Peyer's patch (tissue), 4 donors: ENCODE measurements around the gene TRIP4. TPM values are rescaled to one million over a fixed set of nuclear protein-coding genes. Genes with fewer than 3 reads are reported as not detected.
A peak's percentile ranks its signal among the peaks of the same experiment; 100 is the strongest.

Experiments used
- DNase-seq, 3 donors: peaks; one replicate each; pipeline ENCODE4 v3.0.0-alpha.2; 2017 to 2019
- H3K27ac ChIP-seq, 4 donors: fragments of 200-600 bp; sonication (generic); one replicate each; pipeline ENCODE4 v1.5.1; 2016 to 2019
- H3K27me3 ChIP-seq, 2 donors: fragments of 200-600 bp; sonication (generic); one replicate each; pipeline ENCODE4 v1.5.1; 2019
- H3K36me3 ChIP-seq, 3 donors: fragments of 200-600 bp; sonication (generic); one replicate each; pipeline ENCODE4 v1.5.1; 2016 to 2019
- H3K4me1 ChIP-seq, 4 donors: fragments of 200-600 bp; sonication (generic); one replicate each; pipeline ENCODE4 v1.5.1; 2016 to 2019
- H3K4me3 ChIP-seq, 4 donors: fragments of 200-600 bp; sonication (generic); 1 replicate in 3 of 4; 2 replicates in 1 of 4; pipeline ENCODE4 v1.5.1; 2016 to 2019; ENCODE audit warnings: mild to moderate bottlenecking in 1 of 4
- H3K9me3 ChIP-seq, 4 donors: fragments of 200-600 bp; sonication (generic); one replicate each; pipeline ENCODE4 v1.5.1; 2016 to 2019; ENCODE audit warnings: mild to moderate bottlenecking in 1 of 4
- POLR2A ChIP-seq, 2 donors: fragments of 450-650 bp; IDR thresholded peaks; one replicate each; pipeline ENCODE4 v1.5.1; 2017; ENCODE audit warnings: antibody characterized with exemption in 2 of 2, mild to moderate bottlenecking in 2 of 2, moderate library complexity in 2 of 2
- total RNA-seq, 4 donors: library from RNA; depleted of rRNA; stranded (reverse); fragments of >200 nt; gene quantifications; one replicate each; pipeline ENCODE4 v1.1.0, GENCODE V29; 2016
- TF ChIP-seq, protein P1 (sequence below), 6 experiments: fragments of 450-650 bp in 4 of 6; fragments of 200-600 bp in 2 of 6; sonication (generic) in 1 of 6; IDR thresholded peaks; one replicate each; pipeline ENCODE4 v1.5.1; 2017 to 2019; ENCODE audit warnings: antibody characterized with exemption in 6 of 6, mild to moderate bottlenecking in 3 of 6, moderate library complexity in 1 of 6

The TRIP4 gene
- total RNA-seq, 4 donors from 2014 or later = 18.9 to 61.9 (median 19.9) TPM

GRCh38 chr15:64453689-64454037, 66.0 kb downstream of the TRIP4 start:
- Histone ChIP-seq H3K36me3 (peaks cover 0 to 16% (median 0%) of the 10 kb centered on the region in 3 donors), H3K9me3 (no peaks in the 10 kb centered on the region), H3K27ac (no peak overlapping the region), H3K4me3 (no peak overlapping the region), H3K4me1 (peaks cover 0 to 11% (median 4%) of the 10 kb centered on the region in 4 donors), H3K27me3 (no peaks in the 10 kb centered on the region)
- TF ChIP-seq POLR2A (IDR thresholded peaks at IDR 0.05) = no peak
- TF ChIP-seq, protein P1, sequence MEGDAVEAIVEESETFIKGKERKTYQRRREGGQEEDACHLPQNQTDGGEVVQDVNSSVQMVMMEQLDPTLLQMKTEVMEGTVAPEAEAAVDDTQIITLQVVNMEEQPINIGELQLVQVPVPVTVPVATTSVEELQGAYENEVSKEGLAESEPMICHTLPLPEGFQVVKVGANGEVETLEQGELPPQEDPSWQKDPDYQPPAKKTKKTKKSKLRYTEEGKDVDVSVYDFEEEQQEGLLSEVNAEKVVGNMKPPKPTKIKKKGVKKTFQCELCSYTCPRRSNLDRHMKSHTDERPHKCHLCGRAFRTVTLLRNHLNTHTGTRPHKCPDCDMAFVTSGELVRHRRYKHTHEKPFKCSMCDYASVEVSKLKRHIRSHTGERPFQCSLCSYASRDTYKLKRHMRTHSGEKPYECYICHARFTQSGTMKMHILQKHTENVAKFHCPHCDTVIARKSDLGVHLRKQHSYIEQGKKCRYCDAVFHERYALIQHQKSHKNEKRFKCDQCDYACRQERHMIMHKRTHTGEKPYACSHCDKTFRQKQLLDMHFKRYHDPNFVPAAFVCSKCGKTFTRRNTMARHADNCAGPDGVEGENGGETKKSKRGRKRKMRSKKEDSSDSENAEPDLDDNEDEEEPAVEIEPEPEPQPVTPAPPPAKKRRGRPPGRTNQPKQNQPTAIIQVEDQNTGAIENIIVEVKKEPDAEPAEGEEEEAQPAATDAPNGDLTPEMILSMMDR (IDR thresholded peaks at IDR 0.05) = no peak
- no peak for DNase-seq

DNA sequence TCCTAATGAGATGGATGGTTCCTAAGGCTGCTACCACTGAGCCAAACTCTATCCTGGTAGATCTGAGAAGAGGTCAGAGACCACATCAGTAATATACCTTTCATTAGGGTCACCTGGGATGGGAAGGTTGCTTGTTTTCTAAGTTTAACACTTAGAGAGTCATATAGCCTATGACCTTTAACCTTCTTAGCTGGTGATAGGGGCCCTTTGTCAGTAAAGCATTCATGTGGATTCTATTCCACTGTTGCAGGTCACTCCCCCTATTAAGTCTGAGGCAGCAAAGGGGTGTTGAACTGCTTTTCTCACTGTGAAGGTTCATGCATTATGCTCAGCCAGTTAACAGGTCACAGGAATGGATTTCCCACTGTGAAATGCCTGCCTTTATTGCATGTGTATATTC, 66.6 kb downstream of the TRIP4 start:
- no peaks in the 10 kb centered on the region for H3K27me3 ChIP-seq
- TF ChIP-seq, protein P1 (IDR thresholded peaks at IDR 0.05) = no peak
- no peak for TF ChIP-seq POLR2A (IDR thresholded peaks at IDR 0.05)
- no peak for DNase-seq
- no peak overlapping the region for H3K4me3 ChIP-seq
- H3K36me3 ChIP-seq = peaks cover 0 to 16% (median 0%) of the 10 kb centered on the region in 3 donors
- H3K9me3 ChIP-seq = no peaks in the 10 kb centered on the region
- peaks cover 0 to 11% (median 4%) of the 10 kb centered on the region in 4 donors for H3K4me1 ChIP-seq
- no peak overlapping the region for H3K27ac ChIP-seq

GRCh38 chr15:64455961-64456371, 68.3 kb downstream of the TRIP4 start:
- H3K9me3 ChIP-seq = no peaks in the 10 kb centered on the region
- H3K27ac ChIP-seq = peak overlapping the region in 1 of 4 donors; percentile 26
- TF ChIP-seq, protein P1 (IDR thresholded peaks at IDR 0.05) = no peak
- TF ChIP-seq POLR2A (IDR thresholded peaks at IDR 0.05) = no peak
- no peaks in the 10 kb centered on the region for H3K27me3 ChIP-seq
- H3K36me3 ChIP-seq = peaks cover 0 to 5% (median 0%) of the 10 kb centered on the region in 3 donors
- peak in 2 of 3 donors; percentile 46 to 69 for DNase-seq
- no peak overlapping the region for H3K4me3 ChIP-seq
- peaks cover 0 to 16% (median 4%) of the 10 kb centered on the region in 4 donors for H3K4me1 ChIP-seq

GRCh38 chr15:64456634-64457108, 69.0 kb downstream of the TRIP4 start:
- Histone ChIP-seq H3K9me3 (no peaks in the 10 kb centered on the region), H3K4me1 (peaks cover 0 to 17% (median 5%) of the 10 kb centered on the region in 4 donors), H3K4me3 (no peak overlapping the region), H3K36me3 (peaks cover 0 to 5% (median 0%) of the 10 kb centered on the region in 3 donors), H3K27me3 (no peaks in the 10 kb centered on the region), H3K27ac (no peak overlapping the region)
- no peak for DNase-seq
- TF ChIP-seq POLR2A (IDR thresholded peaks at IDR 0.05) = no peak
- TF ChIP-seq, protein P1 (IDR thresholded peaks at IDR 0.05) = no peak

DNA sequence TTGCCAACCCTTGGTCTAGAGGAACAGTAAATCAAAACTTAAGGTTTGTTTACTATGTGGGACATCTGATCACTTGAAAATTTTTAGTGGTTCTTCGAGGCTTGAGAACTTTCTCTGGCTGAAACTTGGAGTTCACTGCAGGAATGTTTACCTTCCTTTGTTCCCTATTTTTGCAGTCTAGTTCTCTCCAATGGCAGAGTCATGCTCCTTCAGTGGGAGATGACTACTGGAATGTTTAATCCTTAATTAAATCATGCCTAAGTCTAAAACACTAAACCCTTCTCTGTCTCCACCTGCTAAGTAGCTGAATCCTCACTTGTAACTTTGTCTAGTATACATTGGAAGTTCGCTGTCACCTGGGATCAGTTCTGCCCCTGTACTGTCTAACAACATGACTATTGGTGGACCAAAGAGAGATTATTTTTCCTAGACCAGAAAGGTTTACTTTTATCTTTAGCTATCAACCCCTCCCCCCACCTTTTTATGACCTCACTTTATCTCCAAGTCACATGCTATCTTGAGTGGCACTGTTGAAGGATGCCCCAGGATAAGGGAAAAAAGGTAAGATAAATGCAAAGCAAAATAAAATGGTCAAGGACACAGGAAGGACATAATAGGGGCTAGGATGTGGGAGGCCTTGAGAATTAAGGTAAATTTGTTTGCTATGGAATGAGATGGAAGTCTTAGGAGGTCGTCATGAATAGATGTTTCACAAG, 71.6 kb downstream of the TRIP4 start:
- no peak for TF ChIP-seq POLR2A (IDR thresholded peaks at IDR 0.05)
- TF ChIP-seq, protein P1 (IDR thresholded peaks at IDR 0.05) = no peak
- peak overlapping the region in 1 of 4 donors; percentile 89 for H3K27ac ChIP-seq
- no peak for DNase-seq
- no peaks in the 10 kb centered on the region for H3K27me3 ChIP-seq
- no peak overlapping the region for H3K4me3 ChIP-seq
- H3K36me3 ChIP-seq = peaks cover 0 to 5% (median 0%) of the 10 kb centered on the region in 3 donors
- H3K4me1 ChIP-seq = peaks cover 0 to 35% (median 15%) of the 10 kb centered on the region in 4 donors
- H3K9me3 ChIP-seq = no peaks in the 10 kb centered on the region
